MM.1S (cell line): Measurements from ENCODE around the gene SLC6A8.
A peak's percentile ranks its signal among the peaks of the same experiment; 100 is the strongest.

ENCODE experiments used
- DNase-seq: peaks from one replicate; pipeline ENCODE4 v3.0.0-alpha.2; 2015
- H2AFZ ChIP-seq: fragments of 300-600 bp; sonication (generic); 2 replicates; pipeline ENCODE4 v1.6.0; 2016; ENCODE audit warnings: antibody characterized with exemption, low read length
- H3F3A ChIP-seq: fragments of 300-600 bp; sonication (generic); 2 replicates; pipeline ENCODE4 v1.6.1; 2016; ENCODE audit warnings: mild to moderate bottlenecking, antibody characterized with exemption, low read length, moderate library complexity, mixed read lengths; ENCODE audit not compliant: insufficient read depth
- H3K27ac ChIP-seq: fragments of 300-600 bp; sonication (generic); 2 replicates; pipeline ENCODE4 v1.5.1; 2016; ENCODE audit warnings: mild to moderate bottlenecking, low read length
- H3K27me3 ChIP-seq: fragments of 300-600 bp; sonication (generic); replicated peaks from 2 replicates; pipeline ENCODE4 v1.6.0; 2016; ENCODE audit warnings: low read length; ENCODE audit not compliant: insufficient read depth
- H3K36me3 ChIP-seq: fragments of 300-600 bp; sonication (generic); replicated peaks from 2 replicates; pipeline ENCODE4 v1.6.1; 2016; ENCODE audit warnings: mild to moderate bottlenecking, low read length, mixed read lengths; ENCODE audit not compliant: insufficient read depth
- H3K4me1 ChIP-seq: fragments of 300-600 bp; sonication (generic); 2 replicates; pipeline ENCODE4 v1.6.1; 2016; ENCODE audit warnings: low read length, mixed read lengths
- H3K4me2 ChIP-seq: fragments of 300-600 bp; sonication (generic); 2 replicates; pipeline ENCODE4 v1.6.0; 2016; ENCODE audit warnings: low read depth, low read length
- H3K4me3 ChIP-seq: fragments of 300-600 bp; sonication (generic); 2 replicates; pipeline ENCODE4 v1.5.1; 2016; ENCODE audit warnings: low read length, mixed read lengths
- H3K79me2 ChIP-seq: fragments of 300-600 bp; sonication (generic); 2 replicates; pipeline ENCODE4 v1.6.1; 2016; ENCODE audit warnings: mixed run types, low read length, mixed read lengths
- H3K9ac ChIP-seq: fragments of 300-600 bp; sonication (generic); 2 replicates; pipeline ENCODE4 v1.6.1; 2016; ENCODE audit warnings: low read length, mixed read lengths
- H3K9me2 ChIP-seq: fragments of 300-600 bp; sonication (generic); replicated peaks from 2 replicates; pipeline ENCODE4 v1.6.1; 2016; ENCODE audit warnings: mild to moderate bottlenecking, low read length, mixed read lengths; ENCODE audit not compliant: insufficient read depth
- H3K9me3 ChIP-seq: fragments of 300-600 bp; sonication (generic); replicated peaks from 2 replicates; pipeline ENCODE4 v1.6.1; 2016; ENCODE audit warnings: mild to moderate bottlenecking, low read length, mixed read lengths; ENCODE audit not compliant: insufficient read depth
- H4K20me1 ChIP-seq: fragments of 300-600 bp; sonication (generic); 2 replicates; pipeline ENCODE4 v1.6.1; 2016; ENCODE audit warnings: mild to moderate bottlenecking, low read length, moderate library complexity, mixed read lengths; ENCODE audit not compliant: insufficient read depth
- EZH2 ChIP-seq: fragments of 300-600 bp; sonication (generic); optimal IDR thresholded peaks from 2 replicates; pipeline ENCODE3; 2017; ENCODE audit warnings: low read depth, mild to moderate bottlenecking, antibody characterized with exemption, low read length, mixed read lengths
- EZH2phosphoT487 ChIP-seq: fragments of 300-600 bp; sonication (generic); IDR thresholded peaks from 2 replicates; pipeline ENCODE4 v1.6.1; 2018; ENCODE audit warnings: antibody characterized with exemption, low read length
- TF ChIP-seq, protein P1 (sequence below): fragments of 300-600 bp; sonication (generic); IDR thresholded peaks from 2 replicates; pipeline ENCODE4 v1.5.1; 2016; ENCODE audit warnings: antibody characterized with exemption, low read length, mixed read lengths

The SLC6A8 gene

GRCh38 chrX:153665726-153666306, 21.9 kb upstream of the SLC6A8 start:
- peaks cover 56% of the 10 kb centered on the region for H3K27me3 ChIP-seq

GRCh38 chrX:153667281-153667955, 20.3 kb upstream of the SLC6A8 start:
- no peak overlapping the region for H3K9ac ChIP-seq

More at GRCh38 chrX:153665726-153666306, 21.9 kb upstream of the SLC6A8 start:
- no peak overlapping the region for H2AFZ ChIP-seq
- H3K27ac ChIP-seq: no peak overlapping the region
- no peaks in the 10 kb centered on the region for H3K9me2 ChIP-seq
- no peak for TF ChIP-seq EZH2
- no peak for TF ChIP-seq EZH2phosphoT487
- TF ChIP-seq, protein P1, sequence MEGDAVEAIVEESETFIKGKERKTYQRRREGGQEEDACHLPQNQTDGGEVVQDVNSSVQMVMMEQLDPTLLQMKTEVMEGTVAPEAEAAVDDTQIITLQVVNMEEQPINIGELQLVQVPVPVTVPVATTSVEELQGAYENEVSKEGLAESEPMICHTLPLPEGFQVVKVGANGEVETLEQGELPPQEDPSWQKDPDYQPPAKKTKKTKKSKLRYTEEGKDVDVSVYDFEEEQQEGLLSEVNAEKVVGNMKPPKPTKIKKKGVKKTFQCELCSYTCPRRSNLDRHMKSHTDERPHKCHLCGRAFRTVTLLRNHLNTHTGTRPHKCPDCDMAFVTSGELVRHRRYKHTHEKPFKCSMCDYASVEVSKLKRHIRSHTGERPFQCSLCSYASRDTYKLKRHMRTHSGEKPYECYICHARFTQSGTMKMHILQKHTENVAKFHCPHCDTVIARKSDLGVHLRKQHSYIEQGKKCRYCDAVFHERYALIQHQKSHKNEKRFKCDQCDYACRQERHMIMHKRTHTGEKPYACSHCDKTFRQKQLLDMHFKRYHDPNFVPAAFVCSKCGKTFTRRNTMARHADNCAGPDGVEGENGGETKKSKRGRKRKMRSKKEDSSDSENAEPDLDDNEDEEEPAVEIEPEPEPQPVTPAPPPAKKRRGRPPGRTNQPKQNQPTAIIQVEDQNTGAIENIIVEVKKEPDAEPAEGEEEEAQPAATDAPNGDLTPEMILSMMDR: no peak
- H3F3A ChIP-seq: no peaks in the 10 kb centered on the region
- H3K4me2 ChIP-seq: no peak overlapping the region
- no peak overlapping the region for H3K4me3 ChIP-seq
- no peak overlapping the region for H3K9ac ChIP-seq
- H4K20me1 ChIP-seq: no peaks in the 10 kb centered on the region
- no peak for DNase-seq
- H3K4me1 ChIP-seq: no peaks in the 10 kb centered on the region
- no peaks in the 10 kb centered on the region for H3K9me3 ChIP-seq
- H3K36me3 ChIP-seq: no peaks in the 10 kb centered on the region
- no peaks in the 10 kb centered on the region for H3K79me2 ChIP-seq

DNA sequence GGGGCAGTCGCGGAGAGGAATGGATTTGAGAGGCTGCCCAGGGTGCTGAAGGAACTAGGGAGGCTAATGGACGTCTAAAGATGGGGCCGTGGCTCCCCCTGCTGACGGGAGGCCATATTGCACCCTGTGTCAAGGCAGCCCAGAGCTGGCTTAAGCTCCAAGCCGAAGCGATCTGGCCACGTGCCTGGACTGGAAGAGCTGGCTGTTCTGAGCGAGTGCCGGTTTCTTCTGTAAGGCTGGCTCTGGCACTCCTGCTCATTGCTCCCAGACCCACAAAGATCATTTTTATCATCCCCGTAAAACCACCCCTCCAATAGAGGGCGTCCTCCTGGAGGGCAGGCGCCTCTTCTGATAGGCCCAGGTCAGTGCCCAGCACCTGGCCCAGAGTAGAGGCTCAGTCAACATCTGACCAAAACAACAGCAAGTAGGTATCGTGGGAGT, 19.8 kb upstream of the SLC6A8 start:
- no peaks in the 10 kb centered on the region for H3F3A ChIP-seq
- no peaks in the 10 kb centered on the region for H3K79me2 ChIP-seq
- TF ChIP-seq, protein P1: peak; percentile 71
- no peak for TF ChIP-seq EZH2phosphoT487
- peak overlapping the region; percentile 67; the same call in 1 of the 2 replicates for H3K4me2 ChIP-seq
- no peaks in the 10 kb centered on the region for H3K9me2 ChIP-seq
- H3K9me3 ChIP-seq: no peaks in the 10 kb centered on the region
- peak; percentile 61 for DNase-seq
- H4K20me1 ChIP-seq: no peaks in the 10 kb centered on the region
- H3K4me1 ChIP-seq: no peaks in the 10 kb centered on the region
- H3K27me3 ChIP-seq: peaks cover 38% of the 10 kb centered on the region
- H3K27ac ChIP-seq: no peak overlapping the region
- H3K9ac ChIP-seq: no peak overlapping the region
- no peaks in the 10 kb centered on the region for H3K36me3 ChIP-seq
- H3K4me3 ChIP-seq: peak overlapping the region; percentile 53
- peak overlapping the region; percentile 73 for H2AFZ ChIP-seq

More at GRCh38 chrX:153667281-153667955, 20.3 kb upstream of the SLC6A8 start:
- no peaks in the 10 kb centered on the region for H3K9me2 ChIP-seq
- H3K27me3 ChIP-seq: peaks cover 41% of the 10 kb centered on the region
- TF ChIP-seq, protein P1: no peak
- no peak for TF ChIP-seq EZH2
- H3K4me3 ChIP-seq: peak overlapping the region; percentile 53
- peak overlapping the region; percentile 73 for H2AFZ ChIP-seq
- no peaks in the 10 kb centered on the region for H3F3A ChIP-seq
- H3K9me3 ChIP-seq: no peaks in the 10 kb centered on the region
- no peaks in the 10 kb centered on the region for H4K20me1 ChIP-seq
- no peaks in the 10 kb centered on the region for H3K79me2 ChIP-seq
- H3K4me2 ChIP-seq: peak overlapping the region; percentile 67; the same call in 1 of the 2 replicates
- H3K4me1 ChIP-seq: no peaks in the 10 kb centered on the region
- no peaks in the 10 kb centered on the region for H3K36me3 ChIP-seq
- DNase-seq: no peak
- no peak overlapping the region for H3K27ac ChIP-seq
